Keratinocyte (primary cell): ENCODE data around the gene SGK2. TPM values are rescaled to one million over a fixed set of nuclear protein-coding genes. Genes with fewer than 3 reads are reported as not detected.

Experiments
- DNase-seq: peaks from one replicate; pipeline ENCODE4 v3.0.0-alpha.2; 2011; ENCODE audit warnings: low read depth, missing footprints, low spot score
- FAIRE-seq: peaks from 2 replicates; lab custom pipeline; 2011; peaks lifted over from hg19 to GRCh38; lab: Jason Lieb, UNC
- H2AFZ ChIP-seq: 2 replicates; pipeline ENCODE4 v1.6.0; 2012; ENCODE audit warnings: low read length, control low read depth, inconsistent platforms; ENCODE audit not compliant: control insufficient read depth
- H3K27ac ChIP-seq: 2 replicates; pipeline ENCODE4 v1.5.1; 2011; ENCODE audit warnings: low read length; ENCODE audit not compliant: control insufficient read depth, insufficient read depth
- H3K27me3 ChIP-seq: 3 replicates; pipeline ENCODE4 v1.6.0; 2011; ENCODE audit warnings: low read length; ENCODE audit not compliant: control insufficient read depth, insufficient read depth; ENCODE audit errors: extremely low read depth
- H3K36me3 ChIP-seq, 2 experiments: 2 replicates in 1 of 2; 3 replicates in 1 of 2; pipeline ENCODE4 v1.5.1; 2011; ENCODE audit warnings: low read length in 2 of 2, mild to moderate bottlenecking in 1 of 2; ENCODE audit not compliant: control insufficient read depth in 2 of 2, insufficient read depth in 2 of 2; ENCODE audit errors: extremely low read depth in 1 of 2
- H3K4me1 ChIP-seq: 3 replicates; pipeline ENCODE4 v1.5.1; 2011; ENCODE audit warnings: low read length; ENCODE audit not compliant: control insufficient read depth, insufficient read depth; ENCODE audit errors: extremely low read depth
- H3K4me2 ChIP-seq: 3 replicates; pipeline ENCODE4 v1.6.0; 2011; ENCODE audit warnings: low read depth, low read length; ENCODE audit not compliant: control insufficient read depth, insufficient read depth; ENCODE audit errors: extremely low read depth
- H3K4me3 ChIP-seq, 3 experiments: fragments of 200-600 bp in 1 of 3; sonication (generic) in 1 of 3; 2 replicates in 2 of 3; 3 replicates in 1 of 3; pipeline ENCODE4 v1.5.1; 2011 to 2016; ENCODE audit warnings: low read length in 3 of 3, mild to moderate bottlenecking in 3 of 3, control low read depth in 2 of 3, inconsistent platforms in 1 of 3, low read depth in 1 of 3, mixed read lengths in 1 of 3, mixed run types in 1 of 3, moderate library complexity in 1 of 3; ENCODE audit not compliant: control insufficient read depth in 2 of 3, insufficient read depth in 2 of 3; ENCODE audit errors: extremely low read depth in 1 of 3
- H3K79me2 ChIP-seq: 2 replicates; pipeline ENCODE4 v1.6.0; 2012; ENCODE audit warnings: low read length; ENCODE audit not compliant: control insufficient read depth, insufficient read depth
- H3K9ac ChIP-seq: 3 replicates; pipeline ENCODE4 v1.6.0; 2011; ENCODE audit warnings: low read length; ENCODE audit not compliant: control insufficient read depth, insufficient read depth; ENCODE audit errors: extremely low read depth
- H3K9me1 ChIP-seq: 3 replicates; pipeline ENCODE4 v1.6.0; 2011; ENCODE audit warnings: low read length; ENCODE audit not compliant: control insufficient read depth, insufficient read depth; ENCODE audit errors: extremely low read depth
- H3K9me3 ChIP-seq: 2 replicates; pipeline ENCODE4 v1.5.1; 2012; ENCODE audit warnings: low read depth, low read length; ENCODE audit not compliant: control insufficient read depth
- H4K20me1 ChIP-seq: 3 replicates; pipeline ENCODE4 v1.6.0; 2011; ENCODE audit warnings: low read length; ENCODE audit not compliant: control insufficient read depth, insufficient read depth; ENCODE audit errors: extremely low read depth
- CTCF ChIP-seq, 3 experiments: IDR thresholded peaks in 1 of 3; conservative IDR thresholded peaks in 1 of 3; optimal IDR thresholded peaks in 1 of 3; 2 replicates in 2 of 3; 3 replicates in 1 of 3; pipeline versions ENCODE3 to v1.5.1; 2011; ENCODE audit warnings: low read length in 3 of 3, mild to moderate bottlenecking in 3 of 3, moderate library complexity in 2 of 3, control low read depth in 1 of 3, inconsistent platforms in 1 of 3; ENCODE audit not compliant: insufficient read depth in 2 of 3; ENCODE audit errors: extremely low read depth in 1 of 3
- EZH2 ChIP-seq: IDR thresholded peaks from one replicate; pipeline ENCODE4 v1.6.1; 2012; ENCODE audit warnings: inconsistent platforms, mild to moderate bottlenecking, low read length, moderate library complexity
- dilution Hi-C: fragments of 300-500 bp; cut with MboI; formaldehyde crosslinking; loops from one replicate; pipeline ENCODE4 v1.7.0; 2020; ENCODE audit warnings: low sequenced_read_pairs; ENCODE audit not compliant: extremely low pct_ligation_motif_present
- polyA plus RNA-seq, 5 experiments: library from polyadenylated mRNA; depleted of rRNA in 3 of 5; stranded (reverse) in 3 of 5; stranded (forward) in 1 of 5; unstranded in 1 of 5; fragments of >200 nt; gene quantifications; 1 replicate in 1 of 5; 2 replicates in 3 of 5; 3 replicates in 1 of 5; pipeline versions ENCODE4 v1.2.1 to v1.2.3, GENCODE V29; 2011 to 2012; ENCODE audit warnings: missing spikeins in 2 of 5, low read depth in 1 of 5, low replicate concordance in 1 of 5

SGK2 gene
- polyA plus RNA-seq, 1 donor (not counting 4 experiments of a cell fraction or from before 2014, with no cell fraction given) = 0.12 TPM

- no peak for FAIRE-seq
- no peak for DNase-seq
- Histone ChIP-seq H3K27ac (no peak overlapping the region), H2AFZ (no peak overlapping the region), H3K27me3 (no peaks in the 10 kb centered on the region), H3K9ac (no peak overlapping the region), H3K9me3 (no peaks in the 10 kb centered on the region), H3K4me3 (no peak overlapping the region), H3K79me2 (no peaks in the 10 kb centered on the region), H3K4me1 (no peaks in the 10 kb centered on the region), H4K20me1 (no peaks in the 10 kb centered on the region), H3K4me2 (no peak overlapping the region), H3K9me1 (no peaks in the 10 kb centered on the region), H3K36me3 (no peaks in the 10 kb centered on the region)
- TF ChIP-seq CTCF (optimal IDR thresholded peaks at IDR 0.05 in 1 of 3, IDR thresholded peaks at IDR 0.05 in 1 of 3, conservative IDR thresholded peaks at IDR 0.05 in 1 of 3; ENCODE audit: extremely low read depth in 1 of 3, insufficient read depth in 2 of 3, low read length in 3 of 3) (no peak), EZH2 (no peak)
- dilution Hi-C loops = no loop called here
Observed at GRCh38 chr20:43576108-43576507, 17.3 kb downstream of the SGK2 start.

DNA sequence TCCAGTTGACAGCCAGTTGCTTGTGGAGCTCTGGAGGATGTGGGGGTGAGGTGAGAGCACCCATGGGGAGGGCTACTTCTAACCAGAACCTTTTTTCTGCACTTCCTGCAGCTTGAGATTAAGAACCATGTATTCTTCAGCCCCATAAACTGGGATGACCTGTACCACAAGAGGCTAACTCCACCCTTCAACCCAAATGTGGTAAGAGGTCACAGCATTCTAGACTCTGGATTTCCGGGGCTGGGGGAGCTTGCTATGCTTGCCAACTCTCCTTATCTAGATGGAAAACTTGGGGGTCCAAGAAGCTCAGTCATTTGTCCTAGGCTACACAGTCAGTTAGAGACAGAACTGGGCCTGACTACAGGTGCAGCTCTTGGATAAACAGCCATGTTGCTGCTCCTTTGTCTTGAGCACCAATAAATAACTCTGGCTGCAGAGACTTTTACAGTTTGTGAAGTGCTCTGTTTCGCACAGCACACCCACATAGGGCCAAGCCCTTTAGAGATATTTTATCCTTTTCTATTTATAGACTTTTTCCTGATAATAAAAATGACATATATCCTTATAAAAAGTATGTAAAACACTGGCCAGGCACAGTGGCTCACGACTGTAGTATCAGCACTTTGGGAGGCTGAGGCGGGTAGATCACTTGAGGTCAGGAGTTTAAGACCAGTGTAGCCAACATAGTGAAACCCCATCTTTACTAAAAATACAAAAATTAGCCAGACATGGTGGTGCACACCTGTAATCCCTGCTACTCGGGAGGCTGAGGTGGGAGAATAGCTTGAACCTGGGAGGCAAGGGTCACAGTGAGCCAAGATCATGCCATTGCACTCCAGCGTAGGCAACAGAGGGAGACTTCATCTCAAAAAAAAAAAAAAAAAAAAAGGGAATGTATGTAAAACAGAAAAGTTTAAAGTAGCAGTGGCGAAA, 21.3 kb downstream of the SGK2 start:
- no peak for TF ChIP-seq CTCF (optimal IDR thresholded peaks at IDR 0.05 in 1 of 3, IDR thresholded peaks at IDR 0.05 in 1 of 3, conservative IDR thresholded peaks at IDR 0.05 in 1 of 3; ENCODE audit: extremely low read depth in 1 of 3, insufficient read depth in 2 of 3, low read length in 3 of 3)
- no peak for TF ChIP-seq EZH2
- DNase-seq (no peak), FAIRE-seq (no peak)
- H3K36me3 ChIP-seq = no peaks in the 10 kb centered on the region
- H3K27me3 ChIP-seq = no peaks in the 10 kb centered on the region
- no peak overlapping the region for H2AFZ ChIP-seq
- no peak overlapping the region for H3K9ac ChIP-seq
- no peaks in the 10 kb centered on the region for H3K79me2 ChIP-seq
- no peaks in the 10 kb centered on the region for H3K9me1 ChIP-seq
- H3K4me3 ChIP-seq = no peak overlapping the region
- H4K20me1 ChIP-seq = no peaks in the 10 kb centered on the region
- H3K4me2 ChIP-seq = no peak overlapping the region
- dilution Hi-C loops = no loop called here
- H3K9me3 ChIP-seq = no peaks in the 10 kb centered on the region
- H3K4me1 ChIP-seq = no peaks in the 10 kb centered on the region
- H3K27ac ChIP-seq = no peak overlapping the region
